Gastroesophageal sphincter (tissue), 4 donors: ENCODE results near the gene CHCHD1. TPM values are rescaled to one million over a fixed set of nuclear protein-coding genes. Genes with fewer than 3 reads are reported as not detected.
"Not testable (repeated sequence)": the region's sequence is repeated elsewhere in the genome, so short reads cannot be mapped to it uniquely, and the experiment has no call there.

Experiments
- ATAC-seq: fragments of 150-250 bp; one replicate; pipeline ENCODE4 v1.9.1; 2016; ENCODE audit warnings: mild to moderate bottlenecking, moderate library complexity
- H3K27ac ChIP-seq, 4 donors: fragments of 200-600 bp; sonication (generic) in 3 of 4; 1 replicate in 3 of 4; 2 replicates in 1 of 4; pipeline ENCODE4 v1.5.1; 2016 to 2019
- H3K27me3 ChIP-seq: fragments of 200-600 bp; sonication (generic); one replicate; pipeline ENCODE4 v1.5.1; 2019
- H3K36me3 ChIP-seq, 2 donors: fragments of 200-600 bp; sonication (generic); one replicate each; pipeline ENCODE4 v1.5.1; 2019; ENCODE audit warnings: control low read depth in 1 of 2
- H3K4me1 ChIP-seq, 3 donors: fragments of 200-600 bp; sonication (generic); 1 replicate in 2 of 3; 2 replicates in 1 of 3; pipeline ENCODE4 v1.5.1; 2016 to 2019; ENCODE audit warnings: control low read depth in 2 of 3
- H3K4me3 ChIP-seq, 2 donors: fragments of 200-600 bp; sonication (generic); one replicate each; pipeline ENCODE4 v1.5.1; 2019; ENCODE audit warnings: mild to moderate bottlenecking in 1 of 2, moderate library complexity in 1 of 2
- H3K9me3 ChIP-seq, 3 donors: fragments of 200-600 bp; sonication (generic); one replicate each; pipeline ENCODE4 v1.5.1; 2017 to 2019; ENCODE audit warnings: control low read depth in 2 of 3
- EP300 ChIP-seq: sonication (generic); formaldehyde crosslinking; IDR thresholded peaks from one replicate; pipeline ENCODE4 v1.6.1; 2017; ENCODE audit warnings: antibody characterized with exemption, mild to moderate bottlenecking
- POLR2A ChIP-seq, 2 donors: fragments of 450-650 bp; IDR thresholded peaks; one replicate each; pipeline ENCODE4 v1.6.1; 2017; ENCODE audit warnings: antibody characterized with exemption in 2 of 2, mild to moderate bottlenecking in 2 of 2, moderate library complexity in 1 of 2
- POLR2AphosphoS5 ChIP-seq: sonication (generic); formaldehyde crosslinking; IDR thresholded peaks from one replicate; pipeline ENCODE4 v1.6.1; 2017; ENCODE audit warnings: antibody characterized with exemption
- WGBS, 2 donors: methylation state at CpG; one replicate each; pipeline ENCODE4 v1.1.5; 2018; ENCODE audit warnings: low coverage in 1 of 2; 5-methylcytosine and 5-hydroxymethylcytosine counted together
- total RNA-seq, 4 donors: library from RNA; depleted of rRNA; stranded (reverse); fragments of >200 nt; gene quantifications; one replicate each; pipeline ENCODE4 v1.1.0, GENCODE V29; 2016
- TF ChIP-seq, protein P1 (sequence below), 4 experiments: fragments of 200-600 bp in 2 of 4; fragments of 450-650 bp in 2 of 4; sonication (generic) in 1 of 4; IDR thresholded peaks; one replicate each; pipeline ENCODE4 v1.5.1; 2017 to 2019; ENCODE audit warnings: antibody characterized with exemption in 4 of 4, mild to moderate bottlenecking in 2 of 4, moderate library complexity in 2 of 4

Gene CHCHD1
- total RNA-seq, 4 donors from 2014 or later: 19.9 to 29.5 (median 21.4) TPM

DNA sequence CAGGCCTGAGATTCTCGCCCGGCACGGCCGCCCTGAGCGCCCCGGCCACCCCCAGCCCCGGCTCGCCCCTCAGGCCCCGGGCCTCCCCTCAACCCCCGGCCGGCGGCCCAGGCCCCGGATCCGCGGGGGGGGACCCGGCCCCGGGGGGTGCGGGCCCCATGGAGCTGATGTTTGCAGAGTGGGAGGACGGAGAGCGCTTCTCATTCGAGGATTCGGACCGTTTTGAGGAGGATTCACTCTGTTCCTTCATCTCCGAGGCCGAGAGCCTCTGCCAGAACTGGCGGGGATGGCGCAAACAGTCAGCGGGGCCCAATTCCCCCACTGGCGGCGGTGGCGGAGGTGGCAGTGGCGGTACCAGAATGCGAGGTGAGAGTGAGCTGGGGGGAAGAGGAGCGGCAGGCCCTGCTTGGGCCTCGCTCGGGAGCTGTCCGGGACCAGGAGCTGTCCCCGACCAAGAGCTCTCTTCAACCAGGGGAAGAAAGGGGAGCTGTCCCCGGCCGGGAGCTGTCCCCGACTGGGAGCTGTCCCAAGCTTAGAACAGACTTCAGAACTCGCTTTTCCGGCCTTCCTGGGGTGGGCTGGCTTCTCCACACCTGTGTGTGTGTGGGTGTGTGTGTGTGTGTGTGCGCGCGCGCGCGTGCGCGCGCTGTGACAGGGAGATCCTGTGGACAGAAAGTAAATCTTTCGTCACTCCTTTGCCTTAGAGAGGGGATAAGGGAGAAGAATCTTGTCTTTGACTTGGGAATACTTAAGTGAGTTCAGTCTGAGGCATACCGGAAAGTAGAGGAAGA lies 4.1 kb downstream of the CHCHD1 start:
- Histone ChIP-seq H3K4me1 (peaks cover 0 to 72% (median 31%) of the 10 kb centered on the region in 3 donors), H3K27me3 (no peaks in the 10 kb centered on the region), H3K4me3 (peak overlapping the region; percentile 63 to 97), H3K36me3 (peaks cover 0 to 25% of the 10 kb centered on the region in 2 donors), H3K27ac (peak overlapping the region; percentile 76 to 94 (median 92)), H3K9me3 (no peaks in the 10 kb centered on the region)
- peak; percentile 34 for ATAC-seq
- 0 to 10% methylated on average over 2 to 7 of the region's 54 CpGs for WGBS, 2 donors
- TF ChIP-seq POLR2A (IDR thresholded peaks at IDR 0.05): no peak
- no peak for TF ChIP-seq POLR2AphosphoS5
- TF ChIP-seq, protein P1, sequence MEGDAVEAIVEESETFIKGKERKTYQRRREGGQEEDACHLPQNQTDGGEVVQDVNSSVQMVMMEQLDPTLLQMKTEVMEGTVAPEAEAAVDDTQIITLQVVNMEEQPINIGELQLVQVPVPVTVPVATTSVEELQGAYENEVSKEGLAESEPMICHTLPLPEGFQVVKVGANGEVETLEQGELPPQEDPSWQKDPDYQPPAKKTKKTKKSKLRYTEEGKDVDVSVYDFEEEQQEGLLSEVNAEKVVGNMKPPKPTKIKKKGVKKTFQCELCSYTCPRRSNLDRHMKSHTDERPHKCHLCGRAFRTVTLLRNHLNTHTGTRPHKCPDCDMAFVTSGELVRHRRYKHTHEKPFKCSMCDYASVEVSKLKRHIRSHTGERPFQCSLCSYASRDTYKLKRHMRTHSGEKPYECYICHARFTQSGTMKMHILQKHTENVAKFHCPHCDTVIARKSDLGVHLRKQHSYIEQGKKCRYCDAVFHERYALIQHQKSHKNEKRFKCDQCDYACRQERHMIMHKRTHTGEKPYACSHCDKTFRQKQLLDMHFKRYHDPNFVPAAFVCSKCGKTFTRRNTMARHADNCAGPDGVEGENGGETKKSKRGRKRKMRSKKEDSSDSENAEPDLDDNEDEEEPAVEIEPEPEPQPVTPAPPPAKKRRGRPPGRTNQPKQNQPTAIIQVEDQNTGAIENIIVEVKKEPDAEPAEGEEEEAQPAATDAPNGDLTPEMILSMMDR (IDR thresholded peaks at IDR 0.05): no peak
- no peak for TF ChIP-seq EP300

DNA sequence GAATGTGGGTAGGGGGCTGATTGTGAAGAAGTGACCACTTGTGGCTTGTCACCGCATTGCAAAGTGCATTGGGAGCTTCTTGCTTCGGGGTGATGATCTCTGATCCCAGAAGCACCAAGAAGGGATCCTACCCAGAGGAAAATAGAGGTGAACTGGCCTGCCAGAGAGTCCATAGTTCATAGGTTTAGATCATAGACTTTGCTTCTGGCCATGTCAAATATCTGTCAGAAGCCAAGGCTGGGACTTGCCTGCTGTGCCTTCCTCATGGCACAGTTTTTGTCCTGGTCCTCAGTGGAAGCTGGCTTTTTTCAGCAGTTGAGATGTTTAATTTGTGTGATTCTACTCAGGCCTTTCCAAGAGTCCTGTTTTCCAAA lies 4.7 kb downstream of the CHCHD1 start:
- Histone ChIP-seq H3K27me3 (no peaks in the 10 kb centered on the region), H3K27ac (peak overlapping the region in 3 of 4 donors; percentile 91 to 94 (median 92)), H3K4me1 (peaks cover 0 to 67% (median 28%) of the 10 kb centered on the region in 3 donors), H3K9me3 (no peaks in the 10 kb centered on the region), H3K36me3 (peaks cover 0 to 30% of the 10 kb centered on the region in 2 donors), H3K4me3 (peak overlapping the region; percentile 63 to 97)
- ATAC-seq: no peak
- WGBS, 2 donors: 0% methylated on average over 1 to 2 of the region's 2 CpGs
- no peak for TF ChIP-seq POLR2AphosphoS5
- TF ChIP-seq POLR2A (IDR thresholded peaks at IDR 0.05): no peak
- TF ChIP-seq EP300: no peak
- TF ChIP-seq, protein P1 (IDR thresholded peaks at IDR 0.05): no peak

DNA sequence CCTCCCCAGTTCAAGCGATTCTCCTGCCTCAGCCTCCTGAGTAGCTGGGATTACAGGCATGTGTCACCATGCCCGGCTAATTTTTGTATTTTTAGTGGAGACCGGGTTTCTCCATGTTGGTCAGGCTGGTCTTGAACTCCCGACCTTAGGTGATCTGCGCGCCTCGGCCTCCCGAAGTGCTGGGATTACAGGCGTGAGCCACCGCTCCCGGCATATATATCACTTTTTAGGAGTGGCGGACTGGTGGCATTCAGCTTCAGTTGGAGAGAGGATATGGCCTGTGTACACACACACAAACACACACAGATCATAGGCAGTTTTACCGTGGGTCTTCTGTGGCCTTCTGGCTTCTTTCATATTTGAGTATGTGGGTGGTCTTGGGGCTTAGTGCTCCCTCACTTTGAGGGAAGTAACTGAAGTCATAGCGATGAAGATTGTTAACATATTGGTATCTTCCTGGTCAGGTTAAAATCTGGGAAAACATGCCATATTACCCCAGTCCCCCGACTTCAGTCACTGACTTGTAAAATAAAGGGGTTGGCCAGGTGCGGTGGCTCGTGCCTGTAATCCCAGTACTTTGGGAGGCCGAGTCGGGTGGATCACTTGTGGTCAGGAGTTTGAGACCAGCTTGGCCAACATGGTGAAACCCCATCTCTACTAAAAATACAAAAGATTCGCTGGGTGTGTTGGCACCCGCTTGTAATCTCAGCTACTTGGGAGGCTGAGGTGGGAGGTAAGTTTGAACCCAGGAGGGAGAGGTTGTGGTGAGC lies 5.4 kb downstream of the CHCHD1 start:
- H3K4me3 ChIP-seq: peak overlapping the region in 1 of 2 donors; percentile 97
- peaks cover 0 to 67% (median 28%) of the 10 kb centered on the region in 3 donors for H3K4me1 ChIP-seq
- 76 to 83% methylated on average over 6 to 10 of the region's 21 CpGs for WGBS, 2 donors
- not testable (repeated sequence) for H3K9me3 ChIP-seq, ATAC-seq, H3K27ac ChIP-seq, H3K27me3 ChIP-seq
- peaks cover 0 to 38% of the 10 kb centered on the region in 2 donors for H3K36me3 ChIP-seq

DNA sequence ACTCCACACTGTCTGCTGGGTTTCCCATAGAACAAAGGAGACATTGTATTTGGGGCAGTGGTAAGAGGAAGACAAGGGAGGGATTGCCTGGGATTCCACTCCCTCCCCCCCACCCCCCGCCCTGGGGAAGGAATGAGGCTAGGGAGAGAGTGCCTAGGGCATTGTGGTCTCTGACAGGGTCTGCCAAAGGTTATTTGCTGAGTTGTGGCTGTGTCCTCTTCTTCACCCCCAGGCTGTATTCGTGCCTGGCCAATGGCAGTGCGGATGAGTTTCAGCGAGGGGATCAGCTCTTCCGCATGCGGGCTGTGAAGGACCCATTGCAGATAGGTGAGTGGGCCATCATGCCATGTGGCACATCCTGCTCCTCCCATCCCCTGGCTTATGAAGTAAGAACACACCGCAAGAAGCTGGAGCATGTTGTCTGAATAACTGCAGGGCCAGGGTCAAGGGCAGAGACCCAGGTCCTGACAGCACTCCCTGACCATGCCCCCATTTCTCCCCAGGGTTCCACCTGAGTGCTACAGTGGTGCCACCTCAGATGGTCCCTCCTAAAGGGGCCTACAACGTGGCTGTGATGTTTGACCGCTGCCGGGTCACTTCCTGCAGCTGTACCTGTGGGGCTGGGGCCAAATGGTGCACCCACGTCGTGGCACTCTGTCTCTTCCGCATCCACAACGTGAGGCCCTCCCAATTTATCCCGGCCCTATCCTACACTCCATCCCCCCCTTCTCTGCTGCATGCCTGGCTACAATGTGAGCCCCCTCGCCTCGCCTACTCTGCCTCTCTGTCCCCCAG lies 7.2 kb downstream of the CHCHD1 start:
- no peaks in the 10 kb centered on the region for H3K9me3 ChIP-seq

More for the DNA sequence above, 7.2 kb downstream of the CHCHD1 start:
- no peak for ATAC-seq
- H3K4me3 ChIP-seq: no peak overlapping the region
- 73 to 78% methylated on average over 11 to 14 of the region's 17 CpGs for WGBS, 2 donors
- TF ChIP-seq, protein P1 (IDR thresholded peaks at IDR 0.05): no peak
- TF ChIP-seq EP300: no peak
- peaks cover 0 to 56% of the 10 kb centered on the region in 2 donors for H3K36me3 ChIP-seq
- peaks cover 0 to 49% (median 19%) of the 10 kb centered on the region in 3 donors for H3K4me1 ChIP-seq
- H3K27ac ChIP-seq: no peak overlapping the region
- H3K27me3 ChIP-seq: no peaks in the 10 kb centered on the region
